HCT116 (cell line): ENCODE results near the gene PRRT2. TPM values are rescaled to one million over a fixed set of nuclear protein-coding genes. Genes with fewer than 3 reads are reported as not detected.

Experiments
- ATAC-seq: fragments of 200-7000 bp; cut with Tn5 transposase; 2 replicates; pipeline ENCODE4 v1.9.1; 2020; ENCODE audit warnings: mild to moderate bottlenecking, moderate library complexity
- BruUV-seq: library from RNA; stranded (reverse); fragments of 400-500 nt; replicated peaks from 2 replicates; lab custom pipeline; 2021; lab: Mats Ljungman, UMichigan
- CTCF ChIA-PET: fragments of 300-600 bp; sonication (Branson Sonifier 250); formaldehyde crosslinking; loops from one replicate; lab custom pipeline; 2021; ENCODE audit warnings: antibody characterized with exemption; lab: Charles Lee
- POLR2A ChIA-PET: fragments of 300-600, 350-600 bp; sonication (Branson Sonifier 250); formaldehyde crosslinking; loops from one replicate; lab custom pipeline; 2021; ENCODE audit warnings: antibody characterized with exemption; lab: Charles Lee
- RAD21 ChIA-PET, 2 experiments: fragments of 300-600 bp; sonication (Branson Sonifier 250); formaldehyde crosslinking; loops; one replicate each; lab custom pipeline; 2023; ENCODE audit warnings: low total read pairs in 2 of 2; ENCODE audit not compliant: uncharacterized antibody in 2 of 2, unreplicated experiment in 2 of 2, low non-redundant PET in 1 of 2; lab: Charles Lee
- DNase-seq: peaks from one replicate; pipeline ENCODE4 v3.0.0-alpha.2; 2010; ENCODE audit warnings: low read depth, low spot score
- H2AFZ ChIP-seq: fragments of 200-600 bp; shearing (Covaris generic), sonication (generic); 2 replicates; pipeline ENCODE4 v1.6.1; 2017; ENCODE audit warnings: low read depth, mixed run types, mixed read lengths, antibody characterized with exemption, low read length; ENCODE audit not compliant: poor library complexity, severe bottlenecking
- H3K27ac ChIP-seq: 2 replicates; pipeline ENCODE4 v1.5.1; 2012; ENCODE audit warnings: low read depth, low read length
- H3K27me3 ChIP-seq: fragments of 200-600 bp; sonication (generic); 2 replicates; pipeline ENCODE4 v1.6.1; 2016; ENCODE audit warnings: mixed run types, low read length, mixed read lengths; ENCODE audit not compliant: insufficient read depth
- H3K36me3 ChIP-seq, 2 experiments: fragments of 200-500 bp in 1 of 2; fragments of 200-600 bp in 1 of 2; sonication (Bioruptor generic) in 1 of 2; sonication (generic) in 1 of 2; 2 replicates each; pipeline versions ENCODE4 v1.5.1 to v1.6.1; 2014 to 2016; ENCODE audit warnings: low read length in 2 of 2, inconsistent platforms in 1 of 2, mixed read lengths in 1 of 2, mixed run types in 1 of 2; ENCODE audit not compliant: insufficient read depth in 2 of 2, control insufficient read depth in 1 of 2
- H3K4me1 ChIP-seq, 2 experiments: fragments of 200-600 bp in 1 of 2; sonication (generic) in 1 of 2; 2 replicates each; pipeline versions ENCODE4 v1.5.1 to v1.6.1; 2012 to 2017; ENCODE audit warnings: low read length in 2 of 2, inconsistent platforms in 1 of 2, mild to moderate bottlenecking in 1 of 2, mixed read lengths in 1 of 2, mixed run types in 1 of 2, moderate library complexity in 1 of 2; ENCODE audit not compliant: insufficient read depth in 2 of 2, control insufficient read depth in 1 of 2
- H3K4me2 ChIP-seq: fragments of 200-600 bp; sonication (generic); 2 replicates; pipeline ENCODE4 v1.6.1; 2017; ENCODE audit warnings: mixed run types, low read length, mixed read lengths
- H3K4me3 ChIP-seq, 2 experiments: fragments of 200-600 bp in 1 of 2; sonication (generic) in 1 of 2; replicated peaks in 1 of 2; 2 replicates each; pipeline ENCODE4 v1.5.1; 2011 to 2016; ENCODE audit warnings: low read length in 2 of 2, control low read depth in 1 of 2, low read depth in 1 of 2, mild to moderate bottlenecking in 1 of 2, mixed read lengths in 1 of 2, mixed run types in 1 of 2
- H3K79me2 ChIP-seq: fragments of 200-600 bp; sonication (generic); 2 replicates; pipeline ENCODE4 v1.6.1; 2017; ENCODE audit warnings: mild to moderate bottlenecking, mixed run types, low read length, moderate library complexity, mixed read lengths; ENCODE audit not compliant: insufficient read depth
- H3K9ac ChIP-seq: fragments of 200-600 bp; sonication (generic); 2 replicates; pipeline ENCODE4 v1.6.1; 2016; ENCODE audit warnings: low read length, mixed read lengths
- H3K9me2 ChIP-seq: fragments of 200-600 bp; sonication (generic), shearing (Covaris generic); 2 replicates; pipeline ENCODE4 v1.6.1; 2017; ENCODE audit warnings: mixed run types, mild to moderate bottlenecking, moderate library complexity; ENCODE audit not compliant: insufficient read depth
- H3K9me3 ChIP-seq, 2 experiments: fragments of 200-500 bp in 1 of 2; fragments of 200-600 bp in 1 of 2; sonication (Bioruptor generic) in 1 of 2; sonication (generic) in 1 of 2; 2 replicates each; pipeline ENCODE4 v1.6.1; 2014 to 2017; ENCODE audit warnings: low read length in 2 of 2, mixed read lengths in 2 of 2, inconsistent platforms in 1 of 2, low read depth in 1 of 2, mild to moderate bottlenecking in 1 of 2, mixed run types in 1 of 2, moderate library complexity in 1 of 2; ENCODE audit not compliant: control insufficient read depth in 1 of 2, insufficient read depth in 1 of 2
- H4K20me1 ChIP-seq: fragments of 200-600 bp; sonication (generic), shearing (Covaris generic); 2 replicates; pipeline ENCODE4 v1.6.1; 2017; ENCODE audit warnings: mixed run types, mild to moderate bottlenecking, moderate library complexity; ENCODE audit not compliant: insufficient read depth
- CBX3 ChIP-seq: IDR thresholded peaks from 2 replicates; pipeline ENCODE4 v1.6.1; 2012; ENCODE audit warnings: low read depth
- CEBPB ChIP-seq: IDR thresholded peaks from 2 replicates; pipeline ENCODE4 v1.6.1; 2012; ENCODE audit warnings: low read depth
- CTCF ChIP-seq, 3 experiments: fragments of 200-600 bp in 1 of 3; sonication (generic) in 1 of 3; IDR thresholded peaks in 2 of 3; conservative IDR thresholded peaks in 1 of 3; 2 replicates each; pipeline ENCODE4 v1.5.1; 2012 to 2017; ENCODE audit warnings: low read depth in 2 of 3, low read length in 2 of 3, antibody characterized with exemption in 1 of 3, borderline replicate concordance in 1 of 3, control low read depth in 1 of 3, mild to moderate bottlenecking in 1 of 3, mixed read lengths in 1 of 3, mixed run types in 1 of 3, moderate library complexity in 1 of 3; ENCODE audit not compliant: insufficient read depth in 1 of 3
- EGR1 ChIP-seq: IDR thresholded peaks from 2 replicates; pipeline ENCODE4 v1.6.1; 2012; ENCODE audit warnings: low read depth
- EZH2phosphoT487 ChIP-seq: fragments of 200-600 bp; IDR thresholded peaks from 2 replicates; pipeline ENCODE4 v1.6.1; 2018; ENCODE audit warnings: antibody characterized with exemption, borderline replicate concordance
- FOSL1 ChIP-seq: IDR thresholded peaks from 2 replicates; pipeline ENCODE4 v1.6.1; 2012; ENCODE audit warnings: low read depth
- JUND ChIP-seq: IDR thresholded peaks from 2 replicates; pipeline ENCODE4 v1.6.1; 2012
- MAX ChIP-seq: IDR thresholded peaks from 2 replicates; pipeline ENCODE4 v1.6.1; 2012
- POLR2AphosphoS5 ChIP-seq: IDR thresholded peaks from 2 replicates; pipeline ENCODE4 v1.6.1; 2011; ENCODE audit warnings: mild to moderate bottlenecking, low read depth, low read length, moderate library complexity
- RAD21 ChIP-seq: IDR thresholded peaks from 2 replicates; pipeline ENCODE4 v1.6.1; 2012; ENCODE audit warnings: low read depth, mild to moderate bottlenecking
- SIN3A ChIP-seq: IDR thresholded peaks from 2 replicates; pipeline ENCODE4 v1.6.1; 2012; ENCODE audit warnings: low read depth
- SP1 ChIP-seq: IDR thresholded peaks from 2 replicates; pipeline ENCODE4 v1.6.1; 2012; ENCODE audit warnings: low read depth
- SRF ChIP-seq: IDR thresholded peaks from 2 replicates; pipeline ENCODE4 v1.6.1; 2012; ENCODE audit warnings: low read depth
- TCF7L2 ChIP-seq: IDR thresholded peaks from 2 replicates; pipeline ENCODE4 v1.7.0; 2011; ENCODE audit warnings: borderline replicate concordance, inconsistent platforms; ENCODE audit not compliant: insufficient read depth, insufficient read length; ENCODE audit errors: extremely low read depth
- YY1 ChIP-seq: IDR thresholded peaks from 2 replicates; pipeline ENCODE4 v1.6.1; 2011; ENCODE audit warnings: low read length, low read depth, moderate library complexity, mild to moderate bottlenecking; ENCODE audit not compliant: insufficient replicate concordance; ENCODE audit errors: extremely low read depth
- intact Hi-C: fragments of 100-400 bp; cut with micrococcal nuclease; formaldehyde crosslinking; loops from 2 replicates; pipeline ENCODE4 v1.10.0; 2022
- total RNA-seq: library from RNA; stranded (reverse); gene quantifications from one replicate; pipeline ENCODE4 v1.2.1, GENCODE V29; 2021; ENCODE audit not compliant: unreplicated experiment

Gene PRRT2
- total RNA-seq, 1 experiment from 2014 or later: 4.0 TPM

- ChIA-PET POLR2A (interaction anchor here (1.6 kb wide), 1 partner anchor 18 kb away, joined by 8 read pairs; the partner anchor contains the start of gene KIF22), RAD21 (no interaction called here), CTCF (interaction anchor here (0.6 to 3.5 kb wide), 3 partner anchors 11 to 895 kb away, joined by 4 to 36 read pairs (median 11); partner anchors contain the start of gene MVP)
- Histone ChIP-seq H3K79me2 (peaks cover 35% of the 10 kb centered on the region), H3K9me3 (no peaks in the 10 kb centered on the region), H3K9me2 (no peaks in the 10 kb centered on the region), H3K4me2 (peak overlapping the region; percentile 99), H3K36me3 (peaks cover 6 to 17% of the 10 kb centered on the region in 2 experiments; a peak in 3 of 4 replicates), H3K4me3 (peak overlapping the region; percentile 50 to 74), H3K9ac (peak overlapping the region; percentile 95), H3K4me1 (peaks cover 32 to 71% of the 10 kb centered on the region in 2 experiments), H4K20me1 (no peaks in the 10 kb centered on the region), H3K27me3 (no peaks in the 10 kb centered on the region), H2AFZ (no peak overlapping the region), H3K27ac (peak overlapping the region; percentile 100)
- ATAC-seq (no peak), DNase-seq (no peak)
- no peak for TF ChIP-seq POLR2AphosphoS5
- TF ChIP-seq FOSL1: no peak
- TF ChIP-seq SRF: no peak
- TF ChIP-seq MAX: no peak
- no peak for TF ChIP-seq YY1
- no peak for TF ChIP-seq RAD21
- no peak for TF ChIP-seq CBX3
- TF ChIP-seq SIN3A: no peak
- TF ChIP-seq TCF7L2: no peak
- no peak for TF ChIP-seq JUND
- TF ChIP-seq EGR1: no peak
- TF ChIP-seq SP1: no peak
- TF ChIP-seq EZH2phosphoT487: no peak
- no peak for TF ChIP-seq CEBPB
- no peak for TF ChIP-seq CTCF (IDR thresholded peaks at IDR 0.05 in 2 of 3, conservative IDR thresholded peaks at IDR 0.05 in 1 of 3; ENCODE audit: borderline replicate concordance in 1 of 3, insufficient read depth in 1 of 3, low read depth in 2 of 3, low read length in 2 of 3)
- intact Hi-C loops: no loop called here
- TSS peak; percentile 37 for BruUV-seq
Observed at GRCh38 chr16:29809031-29809747, 2.8 kb upstream of the PRRT2 start.
